IPS-18a (cell line): ENCODE results near the gene TMEM9.

Source experiments
- H3K27ac ChIP-seq: one replicate; pipeline ENCODE4 v1.5.1; 2013; ENCODE audit warnings: low read length
- H3K27me3 ChIP-seq: one replicate; pipeline ENCODE4 v1.6.1; 2013; ENCODE audit warnings: mild to moderate bottlenecking, low read length; ENCODE audit not compliant: control insufficient read depth, insufficient read depth
- H3K36me3 ChIP-seq: one replicate; pipeline ENCODE4 v1.6.1; 2013; ENCODE audit warnings: low read depth, low read length; ENCODE audit not compliant: control insufficient read depth
- H3K4me1 ChIP-seq: one replicate; pipeline ENCODE4 v1.6.1; 2013; ENCODE audit warnings: low read depth, low read length; ENCODE audit not compliant: control insufficient read depth
- H3K4me3 ChIP-seq: one replicate; pipeline ENCODE4 v1.5.1; 2013; ENCODE audit warnings: low read length
- H3K9ac ChIP-seq: one replicate; pipeline ENCODE4 v1.6.1; 2013; ENCODE audit warnings: mild to moderate bottlenecking, low read length, moderate library complexity
- H3K9me3 ChIP-seq: one replicate; pipeline ENCODE4 v1.6.1; 2013; ENCODE audit warnings: low read depth, low read length; ENCODE audit not compliant: control insufficient read depth

The TMEM9 gene

DNA sequence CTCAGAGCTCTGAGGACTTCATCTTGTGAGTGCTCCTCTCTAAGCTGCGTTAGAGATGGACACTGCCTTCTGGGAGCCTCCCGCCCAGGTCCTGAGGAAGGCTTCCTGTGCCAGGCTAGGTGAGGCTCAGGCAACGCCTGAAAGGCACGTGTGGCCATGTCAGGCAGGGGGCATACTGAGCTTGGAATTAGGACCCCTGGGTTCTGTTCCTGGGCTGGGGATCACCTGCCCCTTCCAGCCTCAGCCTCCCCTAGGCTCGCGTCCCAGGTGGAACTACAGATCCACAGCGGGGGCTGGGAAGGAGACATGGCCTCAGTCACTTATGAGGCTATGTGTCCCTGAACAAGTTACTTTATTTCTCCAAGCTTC is 17.3 kb downstream of the TMEM9 start:
- Histone ChIP-seq H3K27me3 (no peaks in the 10 kb centered on the region), H3K9me3 (no peaks in the 10 kb centered on the region), H3K9ac (no peak overlapping the region), H3K27ac (no peak overlapping the region), H3K36me3 (peaks cover 66% of the 10 kb centered on the region), H3K4me3 (no peak overlapping the region), H3K4me1 (no peaks in the 10 kb centered on the region)

- Histone ChIP-seq H3K9me3 (no peaks in the 10 kb centered on the region), H3K4me3 (no peak overlapping the region), H3K27me3 (no peaks in the 10 kb centered on the region), H3K4me1 (no peaks in the 10 kb centered on the region), H3K27ac (no peak overlapping the region), H3K9ac (no peak overlapping the region), H3K36me3 (peaks cover 61% of the 10 kb centered on the region)
Measured at GRCh38 chr1:201136355-201137023, 17.8 kb downstream of the TMEM9 start.

- no peak overlapping the region for H3K4me3 ChIP-seq
- no peak overlapping the region for H3K27ac ChIP-seq
- H3K9me3 ChIP-seq = no peaks in the 10 kb centered on the region
- no peak overlapping the region for H3K9ac ChIP-seq
- no peaks in the 10 kb centered on the region for H3K27me3 ChIP-seq
- H3K4me1 ChIP-seq = no peaks in the 10 kb centered on the region
- peaks cover 41% of the 10 kb centered on the region for H3K36me3 ChIP-seq
Measured at GRCh38 chr1:201134405-201134804, 19.9 kb downstream of the TMEM9 start.

- Histone ChIP-seq H3K27me3 (no peaks in the 10 kb centered on the region), H3K9me3 (no peaks in the 10 kb centered on the region), H3K36me3 (peaks cover 23% of the 10 kb centered on the region), H3K4me1 (peaks cover 2% of the 10 kb centered on the region), H3K4me3 (no peak overlapping the region), H3K9ac (no peak overlapping the region), H3K27ac (no peak overlapping the region)
Measured at GRCh38 chr1:201131398-201131797, 22.9 kb downstream of the TMEM9 start.

DNA sequence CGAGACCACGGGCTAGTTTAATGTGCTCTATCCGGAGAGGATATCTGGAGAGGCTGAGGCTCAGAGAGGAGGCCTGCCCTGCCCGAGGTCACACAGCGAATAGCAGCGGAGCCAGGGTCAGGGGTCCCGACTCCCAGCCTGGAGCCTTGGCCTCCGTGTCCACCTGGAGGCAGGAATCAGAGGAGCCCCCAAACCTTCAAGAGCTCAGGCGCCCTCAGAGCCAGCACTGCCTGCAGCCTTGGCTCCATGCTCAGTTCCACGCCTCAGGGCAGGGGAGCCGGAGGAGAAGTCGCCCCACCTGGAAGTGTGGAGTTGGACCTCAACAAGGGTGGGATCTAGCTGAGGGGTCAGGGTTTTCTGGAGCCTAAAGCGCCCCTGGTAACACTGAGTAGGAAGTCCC is 25.3 kb downstream of the TMEM9 start:
- H3K27me3 ChIP-seq = no peaks in the 10 kb centered on the region
- H3K9ac ChIP-seq = no peak overlapping the region
- no peak overlapping the region for H3K4me3 ChIP-seq
- H3K27ac ChIP-seq = no peak overlapping the region
- H3K36me3 ChIP-seq = peaks cover under 1% of the 10 kb centered on the region
- H3K4me1 ChIP-seq = peaks cover 2% of the 10 kb centered on the region
- H3K9me3 ChIP-seq = no peaks in the 10 kb centered on the region

DNA sequence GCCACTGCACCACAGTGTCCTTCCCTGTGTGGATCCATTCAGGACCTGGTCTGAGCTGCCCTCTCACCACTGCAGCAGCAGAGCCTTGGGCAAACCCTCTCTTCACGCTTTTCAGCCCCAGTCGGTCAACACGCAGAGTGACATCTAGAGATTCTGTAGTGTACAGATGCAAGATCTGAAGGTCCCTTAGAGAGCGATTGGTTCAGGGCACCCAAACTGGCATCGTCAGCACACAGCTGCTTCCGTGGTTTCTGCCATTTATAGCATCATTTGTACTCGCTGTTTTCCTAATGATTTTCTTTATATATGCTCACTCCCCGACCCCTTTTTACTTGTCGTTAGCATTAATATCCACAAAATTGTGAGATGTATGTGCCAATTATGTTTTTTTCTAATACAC is 25.8 kb downstream of the TMEM9 start:
- Histone ChIP-seq H3K4me3 (no peak overlapping the region), H3K27me3 (no peaks in the 10 kb centered on the region), H3K36me3 (no peaks in the 10 kb centered on the region), H3K9me3 (no peaks in the 10 kb centered on the region), H3K27ac (no peak overlapping the region), H3K4me1 (peaks cover 2% of the 10 kb centered on the region), H3K9ac (no peak overlapping the region)

- H3K4me3 ChIP-seq = no peak overlapping the region
- no peaks in the 10 kb centered on the region for H3K27me3 ChIP-seq
- no peak overlapping the region for H3K9ac ChIP-seq
- H3K4me1 ChIP-seq = peaks cover 2% of the 10 kb centered on the region
- no peaks in the 10 kb centered on the region for H3K9me3 ChIP-seq
- H3K27ac ChIP-seq = no peak overlapping the region
- no peaks in the 10 kb centered on the region for H3K36me3 ChIP-seq
Measured at GRCh38 chr1:201127755-201128455, 26.4 kb downstream of the TMEM9 start.

DNA sequence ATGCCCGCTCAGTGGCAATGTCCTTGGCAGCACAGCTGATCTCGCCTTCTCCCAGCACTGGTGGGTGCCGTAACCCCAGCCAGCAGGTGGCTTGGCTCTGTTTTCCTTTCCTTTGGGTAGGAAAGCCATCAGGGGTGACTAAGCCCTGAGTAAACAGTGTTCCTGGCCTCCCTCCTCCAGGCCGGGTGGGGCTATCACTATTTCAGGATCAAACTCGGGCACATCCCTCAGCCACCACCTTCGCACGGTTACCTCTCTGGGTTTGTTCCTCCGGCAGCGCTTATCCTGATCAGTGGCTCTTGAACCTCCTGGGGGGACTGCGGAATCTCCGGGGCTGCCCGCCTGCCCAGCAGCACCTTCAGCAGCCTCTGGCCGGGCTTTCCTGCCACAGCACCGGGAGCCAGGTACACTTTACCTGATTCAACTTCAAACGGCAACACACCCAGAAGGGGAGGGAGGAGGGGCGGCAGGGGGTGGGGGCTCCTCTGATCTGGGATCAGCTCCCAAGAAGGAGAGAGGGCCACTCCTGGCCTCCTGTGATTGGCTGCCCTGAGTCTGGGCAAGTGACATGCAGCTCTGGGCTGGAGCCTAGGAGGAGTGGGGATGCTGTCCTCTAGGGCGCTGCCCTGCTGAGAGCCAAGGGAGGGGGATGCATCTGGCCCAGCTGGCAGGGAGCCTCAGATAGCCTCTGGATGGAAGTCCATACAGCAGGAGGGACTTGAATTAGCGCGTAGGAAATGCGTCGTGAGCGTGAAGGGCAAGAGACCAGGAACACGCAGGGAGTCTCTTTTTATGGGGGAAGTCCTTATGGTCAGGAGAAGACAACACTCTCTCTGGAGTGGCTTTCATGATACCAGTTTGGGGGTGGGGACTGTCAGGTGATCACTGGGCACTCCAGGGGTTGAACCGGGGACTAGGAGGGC is 27.2 kb downstream of the TMEM9 start, which contains the start of gene ASCL5:
Gene ASCL5, minus strand, starts transcription at position 353 of the 923 bp plus-strand sequence. CDS start 11,812 bp downstream, outside the sequence.
- Histone ChIP-seq H3K27me3 (no peaks in the 10 kb centered on the region), H3K36me3 (no peaks in the 10 kb centered on the region), H3K9me3 (no peaks in the 10 kb centered on the region), H3K4me3 (peak within 1 kb of the TSS; percentile 13), H3K4me1 (peaks cover 2% of the 10 kb centered on the region), H3K27ac (no peak within 1 kb of the TSS), H3K9ac (no peak within 1 kb of the TSS)

DNA sequence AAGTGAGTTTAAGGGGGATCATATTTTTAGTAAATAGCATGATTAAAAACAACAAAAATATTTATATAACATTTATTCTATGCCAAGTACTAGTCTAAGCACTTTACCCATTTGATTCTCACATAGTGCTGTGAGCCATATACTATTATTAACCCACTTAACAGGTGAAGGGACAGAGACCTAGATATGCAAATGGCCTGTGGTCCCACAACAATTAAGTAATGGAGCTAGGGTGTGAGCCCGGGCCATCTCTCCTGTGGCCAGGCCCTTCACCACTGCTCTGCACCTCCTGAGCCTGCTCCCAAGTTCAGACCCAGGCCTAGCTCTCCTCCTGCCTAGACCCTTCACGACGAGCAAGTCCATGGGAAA is 27.8 kb downstream of the TMEM9 start:
- no peaks in the 10 kb centered on the region for H3K36me3 ChIP-seq
- no peaks in the 10 kb centered on the region for H3K9me3 ChIP-seq
- H3K4me3 ChIP-seq = no peak overlapping the region
- no peak overlapping the region for H3K9ac ChIP-seq
- H3K27ac ChIP-seq = no peak overlapping the region
- no peaks in the 10 kb centered on the region for H3K27me3 ChIP-seq
- peaks cover 2% of the 10 kb centered on the region for H3K4me1 ChIP-seq

GRCh38 chr1:201125800-201126199 is 28.5 kb downstream of the TMEM9 start:
- Histone ChIP-seq H3K36me3 (no peaks in the 10 kb centered on the region), H3K9me3 (no peaks in the 10 kb centered on the region), H3K9ac (no peak overlapping the region), H3K27me3 (no peaks in the 10 kb centered on the region), H3K4me3 (no peak overlapping the region), H3K27ac (no peak overlapping the region), H3K4me1 (peaks cover 2% of the 10 kb centered on the region)

GRCh38 chr1:201125019-201125418 is 29.3 kb downstream of the TMEM9 start:
- H3K36me3 ChIP-seq = no peaks in the 10 kb centered on the region
- H3K9me3 ChIP-seq = no peaks in the 10 kb centered on the region
- peaks cover 2% of the 10 kb centered on the region for H3K4me1 ChIP-seq
- no peak overlapping the region for H3K9ac ChIP-seq
- H3K4me3 ChIP-seq = no peak overlapping the region
- no peaks in the 10 kb centered on the region for H3K27me3 ChIP-seq
- no peak overlapping the region for H3K27ac ChIP-seq
